DOHH2 (cell line): ENCODE results near the gene AP3S2.

Source experiments
- H3F3A ChIP-seq: fragments of 200-600 bp; sonication (generic), shearing (Covaris generic); 2 replicates; pipeline ENCODE4 v1.6.0; 2016; ENCODE audit warnings: antibody characterized with exemption, mild to moderate bottlenecking; ENCODE audit not compliant: control insufficient read depth, insufficient read depth
- H3K27ac ChIP-seq: fragments of 200-600 bp; sonication (generic); 2 replicates; pipeline ENCODE4 v1.5.1; 2014; ENCODE audit warnings: low read depth, mild to moderate bottlenecking, low read length, moderate library complexity
- H3K27me3 ChIP-seq: fragments of 200-600 bp; sonication (generic); 2 replicates; pipeline ENCODE4 v1.6.1; 2014; ENCODE audit warnings: mild to moderate bottlenecking, low read length, mixed read lengths; ENCODE audit not compliant: control insufficient read depth
- H3K36me3 ChIP-seq: fragments of 200-600 bp; sonication (generic); 2 replicates; pipeline ENCODE4 v1.6.1; 2014; ENCODE audit warnings: mild to moderate bottlenecking, low read length, moderate library complexity, mixed read lengths; ENCODE audit not compliant: control insufficient read depth
- H3K4me1 ChIP-seq: fragments of 200-600 bp; sonication (generic); 2 replicates; pipeline ENCODE4 v1.6.1; 2014; ENCODE audit warnings: mild to moderate bottlenecking, low read length, mixed read lengths; ENCODE audit not compliant: control insufficient read depth
- H3K4me2 ChIP-seq: fragments of 200-600 bp; sonication (generic); 2 replicates; pipeline ENCODE4 v1.6.0; 2014; ENCODE audit warnings: mild to moderate bottlenecking, low read length, moderate library complexity
- H3K4me3 ChIP-seq: fragments of 200-600 bp; sonication (generic); 2 replicates; pipeline ENCODE4 v1.5.1; 2014; ENCODE audit warnings: mild to moderate bottlenecking, low read length, mixed read lengths
- H3K79me2 ChIP-seq: fragments of 200-600 bp; sonication (generic); 2 replicates; pipeline ENCODE4 v1.6.1; 2014; ENCODE audit warnings: mild to moderate bottlenecking, low read length, mixed read lengths; ENCODE audit not compliant: control insufficient read depth
- H3K9me2 ChIP-seq: fragments of 200-600 bp; sonication (generic); replicated peaks from 2 replicates; pipeline ENCODE4 v1.6.1; 2014; ENCODE audit warnings: mild to moderate bottlenecking, low read length, mixed read lengths; ENCODE audit not compliant: control insufficient read depth
- H3K9me3 ChIP-seq: fragments of 200-600 bp; sonication (generic); 2 replicates; pipeline ENCODE4 v1.6.1; 2014; ENCODE audit warnings: antibody characterized with exemption, low read length, mixed read lengths; ENCODE audit not compliant: control insufficient read depth, insufficient read depth
- H4K20me1 ChIP-seq: fragments of 200-600 bp; sonication (generic); 2 replicates; pipeline ENCODE4 v1.6.0; 2014; ENCODE audit warnings: low read depth, mild to moderate bottlenecking, antibody characterized with exemption, low read length, moderate library complexity; ENCODE audit not compliant: control insufficient read depth, insufficient read depth
- CTCF ChIP-seq: fragments of 200-600 bp; sonication (generic); IDR thresholded peaks from one replicate; pipeline ENCODE4 v1.5.1; 2014; ENCODE audit warnings: antibody characterized with exemption, mild to moderate bottlenecking, low read depth, low read length; ENCODE audit not compliant: poor library complexity, severe bottlenecking
- EZH2phosphoT487 ChIP-seq: fragments of 200-600 bp; sonication (generic); IDR thresholded peaks from 2 replicates; pipeline ENCODE4 v1.6.1; 2017; ENCODE audit warnings: borderline replicate concordance, mild to moderate bottlenecking, antibody characterized with exemption, low read length, moderate library complexity, mixed read lengths

Gene AP3S2

GRCh38 chr15:89830639-89831038, 63.2 kb downstream of the AP3S2 start:
- H3K9me3 ChIP-seq = no peaks in the 10 kb centered on the region
- no peak overlapping the region for H3K4me2 ChIP-seq
- H3K27me3 ChIP-seq = no peaks in the 10 kb centered on the region
- H3K4me1 ChIP-seq = no peaks in the 10 kb centered on the region
- H3F3A ChIP-seq = no peaks in the 10 kb centered on the region
- no peak overlapping the region for H3K27ac ChIP-seq
- no peaks in the 10 kb centered on the region for H3K79me2 ChIP-seq
- H3K36me3 ChIP-seq = peaks cover 17% of the 10 kb centered on the region
- H3K9me2 ChIP-seq = no peaks in the 10 kb centered on the region
- no peaks in the 10 kb centered on the region for H4K20me1 ChIP-seq
- TF ChIP-seq EZH2phosphoT487 (no peak), CTCF (no peak)
- no peak overlapping the region for H3K4me3 ChIP-seq

GRCh38 chr15:89829616-89830440, 64.0 kb downstream of the AP3S2 start:
- Histone ChIP-seq H4K20me1 (no peaks in the 10 kb centered on the region), H3K9me3 (no peaks in the 10 kb centered on the region), H3K9me2 (no peaks in the 10 kb centered on the region), H3F3A (no peaks in the 10 kb centered on the region), H3K4me3 (no peak overlapping the region), H3K27me3 (no peaks in the 10 kb centered on the region), H3K79me2 (no peaks in the 10 kb centered on the region), H3K4me2 (no peak overlapping the region), H3K4me1 (no peaks in the 10 kb centered on the region), H3K27ac (no peak overlapping the region), H3K36me3 (peaks cover 12% of the 10 kb centered on the region)
- TF ChIP-seq EZH2phosphoT487 (no peak), CTCF (no peak)

GRCh38 chr15:89829161-89829560, 64.6 kb downstream of the AP3S2 start:
- Histone ChIP-seq H3K9me3 (no peaks in the 10 kb centered on the region), H3K4me2 (no peak overlapping the region), H4K20me1 (no peaks in the 10 kb centered on the region), H3K4me1 (no peaks in the 10 kb centered on the region), H3K27ac (no peak overlapping the region), H3K9me2 (no peaks in the 10 kb centered on the region), H3K4me3 (no peak overlapping the region), H3K36me3 (peaks cover 7% of the 10 kb centered on the region), H3K27me3 (no peaks in the 10 kb centered on the region), H3F3A (no peaks in the 10 kb centered on the region), H3K79me2 (no peaks in the 10 kb centered on the region)
- TF ChIP-seq EZH2phosphoT487 (no peak), CTCF (no peak)
